ENCODE data around the gene THYN1. TPM values are rescaled to one million over a fixed set of nuclear protein-coding genes. Genes with fewer than 3 reads are reported as not detected.

The THYN1 gene
- polyA plus RNA-seq, 1 donor = 58.8 TPM

- Histone ChIP-seq H3K36me3 (ENCODE audit: control insufficient read depth, insufficient read depth, low read length) (peaks cover 36% of the 10 kb centered on the region), H3K4me1 (ENCODE audit: control insufficient read depth, insufficient read depth, low read length) (peaks cover 12% of the 10 kb centered on the region), H3K9me3 (ENCODE audit: control insufficient read depth, low read depth, low read length) (no peaks in the 10 kb centered on the region), H3K4me3 (ENCODE audit: low read length) (peak overlapping the region; percentile 90), H3K27me3 (ENCODE audit: control insufficient read depth, insufficient read depth, low read length) (no peaks in the 10 kb centered on the region), H3K27ac (ENCODE audit: low read length) (peak overlapping the region; percentile 46)
- 9% methylated on average over 9 of the region's 27 CpGs for WGBS (ENCODE audit: insufficient coverage, low lambda C conversion rate)
- DNase-seq = peak in 1 of 2 donors; percentile 62
These were observed 585 bp downstream of the THYN1 start for GRCh38 chr11:134252346-134253187.

- H3K4me3 ChIP-seq (ENCODE audit: low read length) = no peak overlapping the region
- H3K27ac ChIP-seq (ENCODE audit: low read length) = no peak overlapping the region
- H3K36me3 ChIP-seq (ENCODE audit: control insufficient read depth, insufficient read depth, low read length) = peaks cover 53% of the 10 kb centered on the region
- no peak for DNase-seq
- no peaks in the 10 kb centered on the region for H3K9me3 ChIP-seq (ENCODE audit: control insufficient read depth, low read depth, low read length)
- H3K4me1 ChIP-seq (ENCODE audit: control insufficient read depth, insufficient read depth, low read length) = peaks cover 12% of the 10 kb centered on the region
- no peaks in the 10 kb centered on the region for H3K27me3 ChIP-seq (ENCODE audit: control insufficient read depth, insufficient read depth, low read length)
- 86% methylated on average over 1 of the region's 2 CpGs for WGBS (ENCODE audit: insufficient coverage, low lambda C conversion rate)
These were observed 2.5 kb downstream of the THYN1 start for GRCh38 chr11:134250675-134251074.

- no CpG with 5 or more reads among the region's 3 CpGs for WGBS (ENCODE audit: insufficient coverage, low lambda C conversion rate)
These were observed 2.9 kb downstream of the THYN1 start for GRCh38 chr11:134250246-134250645.

GRCh38 chr11:134248910-134249480, 4.2 kb downstream of the THYN1 start:
- no peaks in the 10 kb centered on the region for H3K27me3 ChIP-seq (ENCODE audit: control insufficient read depth, insufficient read depth, low read length)
- H3K4me3 ChIP-seq (ENCODE audit: low read length) = no peak overlapping the region
- no peak overlapping the region for H3K27ac ChIP-seq (ENCODE audit: low read length)
- whole genome bisulfite sequencing (ENCODE audit: insufficient coverage, low lambda C conversion rate) = 67% methylated on average over 1 of the region's 7 CpGs
- peaks cover 9% of the 10 kb centered on the region for H3K4me1 ChIP-seq (ENCODE audit: control insufficient read depth, insufficient read depth, low read length)
- H3K9me3 ChIP-seq (ENCODE audit: control insufficient read depth, low read depth, low read length) = no peaks in the 10 kb centered on the region
- DNase-seq = no peak
- H3K36me3 ChIP-seq (ENCODE audit: control insufficient read depth, insufficient read depth, low read length) = peaks cover 70% of the 10 kb centered on the region

More at GRCh38 chr11:134250246-134250645, 2.9 kb downstream of the THYN1 start:
- Histone ChIP-seq H3K27ac (ENCODE audit: low read length) (no peak overlapping the region), H3K36me3 (ENCODE audit: control insufficient read depth, insufficient read depth, low read length) (peaks cover 57% of the 10 kb centered on the region), H3K27me3 (ENCODE audit: control insufficient read depth, insufficient read depth, low read length) (no peaks in the 10 kb centered on the region), H3K4me1 (ENCODE audit: control insufficient read depth, insufficient read depth, low read length) (peaks cover 12% of the 10 kb centered on the region), H3K4me3 (ENCODE audit: low read length) (no peak overlapping the region), H3K9me3 (ENCODE audit: control insufficient read depth, low read depth, low read length) (no peaks in the 10 kb centered on the region)
- no peak for DNase-seq

- no peak for DNase-seq
- H3K27me3 ChIP-seq (ENCODE audit: control insufficient read depth, insufficient read depth, low read length) = no peaks in the 10 kb centered on the region
- H3K27ac ChIP-seq (ENCODE audit: low read length) = no peak overlapping the region
- H3K36me3 ChIP-seq (ENCODE audit: control insufficient read depth, insufficient read depth, low read length) = peaks cover 92% of the 10 kb centered on the region
- no CpG with 5 or more reads among the region's 4 CpGs for WGBS (ENCODE audit: insufficient coverage, low lambda C conversion rate)
- no peak overlapping the region for H3K4me3 ChIP-seq (ENCODE audit: low read length)
- H3K4me1 ChIP-seq (ENCODE audit: control insufficient read depth, insufficient read depth, low read length) = peaks cover 2% of the 10 kb centered on the region
- no peaks in the 10 kb centered on the region for H3K9me3 ChIP-seq (ENCODE audit: control insufficient read depth, low read depth, low read length)
These were observed 6.5 kb downstream of the THYN1 start for GRCh38 chr11:134246678-134247077.

- H3K9me3 ChIP-seq (ENCODE audit: control insufficient read depth, low read depth, low read length) = no peaks in the 10 kb centered on the region
- peaks cover 98% of the 10 kb centered on the region for H3K36me3 ChIP-seq (ENCODE audit: control insufficient read depth, insufficient read depth, low read length)
- no peak overlapping the region for H3K27ac ChIP-seq (ENCODE audit: low read length)
- no peak overlapping the region for H3K4me3 ChIP-seq (ENCODE audit: low read length)
- no CpG with 5 or more reads among the region's 11 CpGs for WGBS (ENCODE audit: insufficient coverage, low lambda C conversion rate)
- no peaks in the 10 kb centered on the region for H3K4me1 ChIP-seq (ENCODE audit: control insufficient read depth, insufficient read depth, low read length)
- H3K27me3 ChIP-seq (ENCODE audit: control insufficient read depth, insufficient read depth, low read length) = no peaks in the 10 kb centered on the region
- DNase-seq = no peak
These were observed 7.1 kb downstream of the THYN1 start for GRCh38 chr11:134246100-134246499.

- no peak overlapping the region for H3K27ac ChIP-seq (ENCODE audit: low read length)
These were observed 7.7 kb downstream of the THYN1 start for GRCh38 chr11:134245434-134245833.

GRCh38 chr11:134244593-134244992, 8.6 kb downstream of the THYN1 start:
- no peaks in the 10 kb centered on the region for H3K27me3 ChIP-seq (ENCODE audit: control insufficient read depth, insufficient read depth, low read length)
- H3K4me3 ChIP-seq (ENCODE audit: low read length) = no peak overlapping the region
- H3K27ac ChIP-seq (ENCODE audit: low read length) = no peak overlapping the region
- no peak for DNase-seq
- no peaks in the 10 kb centered on the region for H3K9me3 ChIP-seq (ENCODE audit: control insufficient read depth, low read depth, low read length)
- no CpG with 5 or more reads among the region's 7 CpGs for WGBS (ENCODE audit: insufficient coverage, low lambda C conversion rate)
- H3K36me3 ChIP-seq (ENCODE audit: control insufficient read depth, insufficient read depth, low read length) = peaks cover 95% of the 10 kb centered on the region
- no peaks in the 10 kb centered on the region for H3K4me1 ChIP-seq (ENCODE audit: control insufficient read depth, insufficient read depth, low read length)

More at GRCh38 chr11:134245434-134245833, 7.7 kb downstream of the THYN1 start:
- Histone ChIP-seq H3K4me1 (ENCODE audit: control insufficient read depth, insufficient read depth, low read length) (no peaks in the 10 kb centered on the region), H3K36me3 (ENCODE audit: control insufficient read depth, insufficient read depth, low read length) (peaks cover 95% of the 10 kb centered on the region), H3K27me3 (ENCODE audit: control insufficient read depth, insufficient read depth, low read length) (no peaks in the 10 kb centered on the region), H3K4me3 (ENCODE audit: low read length) (no peak overlapping the region), H3K9me3 (ENCODE audit: control insufficient read depth, low read depth, low read length) (no peaks in the 10 kb centered on the region)
- no CpG with 5 or more reads among the region's 14 CpGs for WGBS (ENCODE audit: insufficient coverage, low lambda C conversion rate)
- DNase-seq = no peak

GRCh38 chr11:134243913-134244312, 9.2 kb downstream of the THYN1 start:
- no CpG with 5 or more reads among the region's 4 CpGs for WGBS (ENCODE audit: insufficient coverage, low lambda C conversion rate)
- H3K9me3 ChIP-seq (ENCODE audit: control insufficient read depth, low read depth, low read length) = no peaks in the 10 kb centered on the region
- DNase-seq = no peak
- H3K4me3 ChIP-seq (ENCODE audit: low read length) = no peak overlapping the region
- H3K27ac ChIP-seq (ENCODE audit: low read length) = no peak overlapping the region
- no peaks in the 10 kb centered on the region for H3K27me3 ChIP-seq (ENCODE audit: control insufficient read depth, insufficient read depth, low read length)
- peaks cover 96% of the 10 kb centered on the region for H3K36me3 ChIP-seq (ENCODE audit: control insufficient read depth, insufficient read depth, low read length)
- no peaks in the 10 kb centered on the region for H3K4me1 ChIP-seq (ENCODE audit: control insufficient read depth, insufficient read depth, low read length)

GRCh38 chr11:134242376-134242775, 10.8 kb downstream of the THYN1 start:
- Histone ChIP-seq H3K27me3 (ENCODE audit: control insufficient read depth, insufficient read depth, low read length) (no peaks in the 10 kb centered on the region), H3K36me3 (ENCODE audit: control insufficient read depth, insufficient read depth, low read length) (peaks cover 85% of the 10 kb centered on the region), H3K4me1 (ENCODE audit: control insufficient read depth, insufficient read depth, low read length) (no peaks in the 10 kb centered on the region), H3K9me3 (ENCODE audit: control insufficient read depth, low read depth, low read length) (no peaks in the 10 kb centered on the region), H3K27ac (ENCODE audit: low read length) (no peak overlapping the region), H3K4me3 (ENCODE audit: low read length) (no peak overlapping the region)
- DNase-seq = no peak
- WGBS (ENCODE audit: insufficient coverage, low lambda C conversion rate) = 100% methylated on average over 1 of the region's 9 CpGs
